ENCODE data around the gene C1QTNF2.

Gene C1QTNF2

DNA sequence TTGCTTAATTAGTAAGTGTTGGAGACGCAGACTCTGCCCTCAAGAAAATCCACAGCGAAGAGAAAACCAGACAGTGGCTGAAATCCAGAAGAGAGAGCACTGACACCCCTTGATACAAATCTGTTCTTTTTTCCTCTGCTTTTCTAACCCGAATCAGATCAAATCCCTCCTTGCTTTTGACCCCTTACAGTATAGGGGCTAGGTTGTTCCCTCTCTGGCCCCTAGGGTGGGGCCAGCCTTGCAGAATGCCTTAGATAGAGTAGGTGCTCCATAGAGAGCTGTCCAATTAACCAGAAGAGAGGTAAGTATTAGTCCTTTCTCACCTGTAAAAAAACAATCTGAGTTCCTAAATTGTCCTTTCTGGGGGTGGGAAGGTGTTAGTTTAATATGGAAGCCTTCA, 10.1 kb downstream of the C1QTNF2 start:
- no peaks in the 10 kb centered on the region for H3K27me3 ChIP-seq (replicated peaks; ENCODE audit: control insufficient read depth, insufficient read depth, low read length, poor library complexity, severe bottlenecking)
- H3K4me3 ChIP-seq (ENCODE audit: insufficient read depth, low read depth, low read length, poor library complexity, severe bottlenecking): no peak overlapping the region
- no peak overlapping the region for H3K27ac ChIP-seq (ENCODE audit: insufficient read depth, low read length, poor library complexity, severe bottlenecking)
- H3K4me1 ChIP-seq (ENCODE audit: control insufficient read depth, insufficient read depth, low read length, poor library complexity, severe bottlenecking): no peaks in the 10 kb centered on the region
- no peaks in the 10 kb centered on the region for H3K36me3 ChIP-seq (ENCODE audit: control insufficient read depth, insufficient read depth, low read length)
- no peak for DNase-seq
- H3K9me3 ChIP-seq (ENCODE audit: control insufficient read depth, low read length): no peaks in the 10 kb centered on the region

DNA sequence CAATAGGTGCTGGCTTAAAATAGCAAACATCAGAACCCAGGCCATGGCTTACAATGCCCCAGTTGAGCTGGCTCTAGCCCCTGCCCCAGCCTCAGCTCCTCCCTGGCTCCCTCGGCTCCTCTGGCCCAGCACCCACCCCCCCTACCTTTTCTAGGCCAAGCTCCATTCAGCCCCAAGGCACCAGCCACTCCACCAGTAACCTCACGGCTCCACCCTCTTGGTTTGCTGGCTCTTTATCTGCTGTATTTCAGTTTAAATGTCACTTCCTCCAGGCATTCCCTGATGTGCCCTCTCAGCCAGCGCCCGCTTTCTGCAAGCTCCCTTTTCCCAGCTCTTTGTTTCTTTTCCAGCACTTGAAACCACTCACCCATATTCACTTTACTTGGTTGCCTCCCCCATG, 10.6 kb downstream of the C1QTNF2 start:
- Histone ChIP-seq H3K9me3 (ENCODE audit: control insufficient read depth, low read length) (no peaks in the 10 kb centered on the region), H3K36me3 (ENCODE audit: control insufficient read depth, insufficient read depth, low read length) (no peaks in the 10 kb centered on the region), H3K4me3 (ENCODE audit: insufficient read depth, low read depth, low read length, poor library complexity, severe bottlenecking) (no peak overlapping the region), H3K27me3 (replicated peaks; ENCODE audit: control insufficient read depth, insufficient read depth, low read length, poor library complexity, severe bottlenecking) (no peaks in the 10 kb centered on the region), H3K4me1 (ENCODE audit: control insufficient read depth, insufficient read depth, low read length, poor library complexity, severe bottlenecking) (no peaks in the 10 kb centered on the region), H3K27ac (ENCODE audit: insufficient read depth, low read length, poor library complexity, severe bottlenecking) (no peak overlapping the region)
- no peak for DNase-seq

DNA sequence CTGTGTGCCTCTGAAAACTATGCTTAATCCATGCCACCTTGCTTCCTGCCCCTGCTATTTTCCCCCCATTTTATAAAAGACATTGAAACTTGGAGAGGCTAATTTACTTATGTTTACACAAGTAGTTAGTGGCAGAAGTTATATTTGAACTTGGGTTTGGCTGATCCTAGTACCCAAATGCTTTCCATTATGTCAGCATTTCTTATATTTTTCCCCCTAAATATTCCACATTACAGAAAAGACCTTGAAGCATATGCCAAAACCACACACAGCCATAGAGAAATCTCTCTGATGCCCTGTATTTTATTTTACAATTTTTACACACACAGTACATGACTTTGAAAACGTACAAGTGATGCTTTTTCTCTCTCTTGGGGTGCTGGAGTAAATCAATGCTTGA, 11.2 kb downstream of the C1QTNF2 start:
- Histone ChIP-seq H3K4me1 (ENCODE audit: control insufficient read depth, insufficient read depth, low read length, poor library complexity, severe bottlenecking) (no peaks in the 10 kb centered on the region), H3K4me3 (ENCODE audit: insufficient read depth, low read depth, low read length, poor library complexity, severe bottlenecking) (no peak overlapping the region), H3K27ac (ENCODE audit: insufficient read depth, low read length, poor library complexity, severe bottlenecking) (no peak overlapping the region), H3K9me3 (ENCODE audit: control insufficient read depth, low read length) (no peaks in the 10 kb centered on the region), H3K27me3 (replicated peaks; ENCODE audit: control insufficient read depth, insufficient read depth, low read length, poor library complexity, severe bottlenecking) (no peaks in the 10 kb centered on the region), H3K36me3 (ENCODE audit: control insufficient read depth, insufficient read depth, low read length) (no peaks in the 10 kb centered on the region)
- DNase-seq: no peak

DNA sequence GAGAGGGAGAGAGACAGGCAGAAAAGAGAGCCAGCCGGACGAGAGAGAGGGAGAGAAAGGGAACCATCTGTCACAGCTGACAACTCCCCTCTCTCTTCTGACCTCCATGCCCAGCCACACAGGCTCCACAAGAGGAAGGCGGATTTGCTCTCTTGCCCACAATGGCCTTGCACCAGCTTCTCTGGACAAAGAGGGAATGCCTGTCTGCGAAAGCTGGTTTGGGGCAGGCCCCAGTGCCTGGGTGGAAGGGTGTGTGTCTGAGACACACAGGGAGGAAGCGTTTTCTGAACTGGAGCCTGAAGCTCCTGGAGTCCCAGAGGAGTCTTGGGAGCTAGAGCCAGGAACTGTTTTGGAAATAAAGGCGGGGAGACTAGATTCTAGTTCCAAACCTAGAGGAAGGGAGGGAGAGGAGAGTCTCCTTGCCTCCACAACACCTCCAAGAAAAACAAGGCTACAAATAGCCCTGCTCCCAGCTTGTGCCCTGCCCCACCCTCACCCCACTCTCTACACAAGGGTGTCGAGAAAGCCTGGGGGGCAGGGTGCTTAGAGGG, 12.5 kb downstream of the C1QTNF2 start:
- Histone ChIP-seq H3K27me3 (replicated peaks; ENCODE audit: control insufficient read depth, insufficient read depth, low read length, poor library complexity, severe bottlenecking) (no peaks in the 10 kb centered on the region), H3K4me3 (ENCODE audit: insufficient read depth, low read depth, low read length, poor library complexity, severe bottlenecking) (no peak overlapping the region), H3K36me3 (ENCODE audit: control insufficient read depth, insufficient read depth, low read length) (no peaks in the 10 kb centered on the region), H3K4me1 (ENCODE audit: control insufficient read depth, insufficient read depth, low read length, poor library complexity, severe bottlenecking) (no peaks in the 10 kb centered on the region), H3K9me3 (ENCODE audit: control insufficient read depth, low read length) (no peaks in the 10 kb centered on the region), H3K27ac (ENCODE audit: insufficient read depth, low read length, poor library complexity, severe bottlenecking) (no peak overlapping the region)
- no peak for DNase-seq

DNA sequence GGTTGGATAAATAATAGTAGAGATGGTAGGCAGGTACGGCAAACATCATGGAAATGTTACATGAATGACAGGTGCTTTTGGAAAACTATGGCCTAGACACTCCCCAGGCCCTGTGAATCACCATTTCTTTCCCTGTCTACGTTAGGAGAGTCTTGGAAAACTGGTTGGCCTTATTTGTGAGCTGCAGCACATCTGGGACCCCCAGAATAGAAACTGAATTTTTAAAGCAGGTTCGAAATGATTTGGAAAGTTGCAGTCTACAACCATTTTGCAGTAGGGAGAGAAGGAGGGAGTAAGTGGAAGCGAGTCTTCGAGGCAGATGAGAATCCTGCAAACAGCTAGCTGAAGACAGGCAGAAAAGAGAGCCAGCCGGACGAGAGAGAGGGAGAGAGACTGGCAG, 13.0 kb downstream of the C1QTNF2 start:
- no peaks in the 10 kb centered on the region for H3K36me3 ChIP-seq (ENCODE audit: control insufficient read depth, insufficient read depth, low read length)
- DNase-seq: no peak
- no peaks in the 10 kb centered on the region for H3K27me3 ChIP-seq (replicated peaks; ENCODE audit: control insufficient read depth, insufficient read depth, low read length, poor library complexity, severe bottlenecking)
- H3K4me3 ChIP-seq (ENCODE audit: insufficient read depth, low read depth, low read length, poor library complexity, severe bottlenecking): no peak overlapping the region
- H3K27ac ChIP-seq (ENCODE audit: insufficient read depth, low read length, poor library complexity, severe bottlenecking): no peak overlapping the region
- H3K9me3 ChIP-seq (ENCODE audit: control insufficient read depth, low read length): no peaks in the 10 kb centered on the region
- no peaks in the 10 kb centered on the region for H3K4me1 ChIP-seq (ENCODE audit: control insufficient read depth, insufficient read depth, low read length, poor library complexity, severe bottlenecking)

DNA sequence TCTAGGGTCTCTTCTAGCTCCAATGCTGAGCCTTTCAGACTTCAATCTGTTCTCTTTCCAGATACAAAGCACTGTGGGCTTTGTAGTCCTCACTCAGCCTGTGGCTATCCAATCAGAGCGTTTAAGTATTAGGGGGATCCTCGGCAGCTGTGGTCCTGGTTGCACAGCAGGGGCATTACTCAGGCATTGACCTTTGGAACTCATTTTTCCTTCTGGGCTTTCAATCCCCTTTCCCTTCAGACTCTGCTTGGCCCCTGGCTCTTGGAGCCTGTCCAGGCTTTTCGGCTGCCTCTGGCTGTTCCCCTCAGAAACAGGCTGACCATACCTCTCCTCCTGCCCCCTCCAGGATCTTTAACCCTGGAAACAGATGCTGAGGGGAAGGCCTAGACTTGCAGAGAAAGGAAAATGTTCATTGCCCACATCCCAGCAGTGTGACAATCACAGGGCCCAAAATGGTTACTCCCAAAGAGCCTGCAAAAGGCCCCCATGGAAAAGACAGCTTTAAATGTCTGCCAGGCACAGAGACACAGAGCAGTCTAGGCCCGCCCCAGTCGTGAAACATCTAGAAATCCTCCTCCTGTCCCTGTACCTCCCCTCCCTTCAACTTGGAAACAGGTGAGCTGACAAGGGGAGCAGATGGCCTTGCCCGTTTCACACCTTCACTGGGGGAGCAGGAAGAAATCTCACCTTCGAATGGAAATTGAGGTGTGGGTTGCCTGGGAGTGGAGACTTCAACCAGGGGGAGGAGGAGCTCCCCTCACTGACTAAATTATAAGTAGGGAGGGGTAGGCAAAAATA, 13.7 kb downstream of the C1QTNF2 start:
- H3K4me1 ChIP-seq (ENCODE audit: control insufficient read depth, insufficient read depth, low read length, poor library complexity, severe bottlenecking): no peaks in the 10 kb centered on the region
- DNase-seq: no peak
- no peaks in the 10 kb centered on the region for H3K9me3 ChIP-seq (ENCODE audit: control insufficient read depth, low read length)
- no peak overlapping the region for H3K27ac ChIP-seq (ENCODE audit: insufficient read depth, low read length, poor library complexity, severe bottlenecking)
- H3K4me3 ChIP-seq (ENCODE audit: insufficient read depth, low read depth, low read length, poor library complexity, severe bottlenecking): no peak overlapping the region
- no peaks in the 10 kb centered on the region for H3K36me3 ChIP-seq (ENCODE audit: control insufficient read depth, insufficient read depth, low read length)
- H3K27me3 ChIP-seq (replicated peaks; ENCODE audit: control insufficient read depth, insufficient read depth, low read length, poor library complexity, severe bottlenecking): no peaks in the 10 kb centered on the region

DNA sequence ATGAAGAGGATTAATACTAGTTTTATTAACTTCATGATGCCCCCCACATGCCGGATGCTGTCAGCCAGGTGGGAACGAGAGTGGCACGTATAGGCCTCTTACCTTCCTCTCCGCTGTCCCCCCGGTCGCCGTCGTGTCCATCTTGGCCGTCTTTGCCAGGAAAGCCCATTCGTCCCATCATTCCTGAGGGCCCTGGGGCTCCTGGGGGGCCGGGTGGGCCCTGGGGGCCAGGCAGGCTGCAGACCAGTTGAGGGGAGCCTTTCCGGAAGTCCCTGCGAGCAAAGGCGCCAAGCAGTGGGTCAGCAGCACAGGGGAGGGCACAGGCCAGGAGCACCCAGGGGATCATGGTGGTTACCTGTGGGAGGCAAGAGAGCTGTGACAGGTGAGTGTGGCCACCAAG, 15.8 kb downstream of the C1QTNF2 start:
- no peaks in the 10 kb centered on the region for H3K4me1 ChIP-seq (ENCODE audit: control insufficient read depth, insufficient read depth, low read length, poor library complexity, severe bottlenecking)
- H3K4me3 ChIP-seq (ENCODE audit: insufficient read depth, low read depth, low read length, poor library complexity, severe bottlenecking): no peak overlapping the region
- H3K27me3 ChIP-seq (replicated peaks; ENCODE audit: control insufficient read depth, insufficient read depth, low read length, poor library complexity, severe bottlenecking): no peaks in the 10 kb centered on the region
- H3K9me3 ChIP-seq (ENCODE audit: control insufficient read depth, low read length): no peaks in the 10 kb centered on the region
- no peaks in the 10 kb centered on the region for H3K36me3 ChIP-seq (ENCODE audit: control insufficient read depth, insufficient read depth, low read length)
- no peak for DNase-seq
- H3K27ac ChIP-seq (ENCODE audit: insufficient read depth, low read length, poor library complexity, severe bottlenecking): no peak overlapping the region

DNA sequence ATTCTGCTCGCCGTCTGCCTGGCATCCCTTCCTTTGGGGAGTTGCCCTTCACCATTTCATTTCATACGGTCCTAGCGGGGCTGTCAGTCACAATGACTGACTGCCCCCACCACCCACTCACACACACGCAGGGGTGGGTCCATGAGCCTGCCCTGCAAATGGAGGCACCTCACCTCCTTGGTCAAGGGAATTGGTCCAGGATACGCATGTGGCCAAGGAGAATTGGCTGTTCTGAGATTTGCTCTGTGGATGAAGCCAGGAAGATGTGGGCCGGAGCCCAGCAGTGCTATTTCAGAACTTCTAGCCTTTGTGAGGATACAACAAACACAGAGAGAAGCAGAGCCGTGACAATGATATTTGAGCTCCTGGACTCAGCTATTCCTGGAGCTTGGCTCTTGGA, 17.0 kb downstream of the C1QTNF2 start:
- Histone ChIP-seq H3K27me3 (replicated peaks; ENCODE audit: control insufficient read depth, insufficient read depth, low read length, poor library complexity, severe bottlenecking) (no peaks in the 10 kb centered on the region), H3K9me3 (ENCODE audit: control insufficient read depth, low read length) (no peaks in the 10 kb centered on the region), H3K4me3 (ENCODE audit: insufficient read depth, low read depth, low read length, poor library complexity, severe bottlenecking) (no peak overlapping the region), H3K4me1 (ENCODE audit: control insufficient read depth, insufficient read depth, low read length, poor library complexity, severe bottlenecking) (no peaks in the 10 kb centered on the region), H3K27ac (ENCODE audit: insufficient read depth, low read length, poor library complexity, severe bottlenecking) (no peak overlapping the region), H3K36me3 (ENCODE audit: control insufficient read depth, insufficient read depth, low read length) (no peaks in the 10 kb centered on the region)
- DNase-seq: no peak

DNA sequence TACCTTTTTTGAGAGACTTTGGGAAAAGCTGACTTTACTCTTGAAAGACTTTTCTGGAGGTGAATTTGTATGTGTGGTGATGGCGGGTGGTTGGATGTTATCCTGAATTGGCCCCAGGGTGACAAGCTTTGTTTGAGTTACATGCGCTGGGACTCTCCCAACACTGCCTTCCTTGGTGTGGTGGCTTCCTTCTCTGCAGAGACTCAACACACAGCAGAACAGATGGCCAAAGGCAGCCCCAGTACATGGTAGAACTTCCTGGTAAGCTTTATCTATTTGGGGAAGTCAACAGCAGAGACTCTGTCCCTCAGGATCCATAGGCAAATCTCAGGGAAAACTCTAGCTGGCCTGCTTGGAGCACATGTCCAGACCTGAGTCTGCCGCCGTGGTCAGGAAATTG, 18.1 kb downstream of the C1QTNF2 start:
- Histone ChIP-seq H3K4me3 (ENCODE audit: insufficient read depth, low read depth, low read length, poor library complexity, severe bottlenecking) (no peak overlapping the region), H3K4me1 (ENCODE audit: control insufficient read depth, insufficient read depth, low read length, poor library complexity, severe bottlenecking) (no peaks in the 10 kb centered on the region), H3K36me3 (ENCODE audit: control insufficient read depth, insufficient read depth, low read length) (no peaks in the 10 kb centered on the region), H3K27me3 (replicated peaks; ENCODE audit: control insufficient read depth, insufficient read depth, low read length, poor library complexity, severe bottlenecking) (no peaks in the 10 kb centered on the region), H3K9me3 (ENCODE audit: control insufficient read depth, low read length) (no peaks in the 10 kb centered on the region), H3K27ac (ENCODE audit: insufficient read depth, low read length, poor library complexity, severe bottlenecking) (no peak overlapping the region)
- DNase-seq: no peak

DNA sequence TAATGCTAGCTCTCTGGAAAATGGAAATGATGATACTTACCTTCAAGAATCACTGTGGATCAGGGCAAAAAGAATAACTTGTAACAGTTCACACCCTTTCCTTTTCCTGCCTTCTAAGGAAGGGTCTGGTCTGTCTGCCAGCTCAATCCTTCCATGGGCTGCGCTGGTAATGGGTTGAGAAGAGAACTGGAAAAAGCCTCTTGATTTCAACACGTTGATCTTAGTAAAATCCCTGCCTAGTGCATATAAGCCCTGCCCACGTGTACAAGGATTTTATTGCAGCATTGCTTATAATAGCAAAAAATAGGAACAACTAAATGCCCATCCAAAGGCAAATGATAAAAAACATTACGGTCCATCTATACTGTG, 20.5 kb downstream of the C1QTNF2 start:
- no peak overlapping the region for H3K4me3 ChIP-seq (ENCODE audit: insufficient read depth, low read depth, low read length, poor library complexity, severe bottlenecking)
- no peak for DNase-seq
- H3K9me3 ChIP-seq (ENCODE audit: control insufficient read depth, low read length): no peaks in the 10 kb centered on the region
- no peaks in the 10 kb centered on the region for H3K36me3 ChIP-seq (ENCODE audit: control insufficient read depth, insufficient read depth, low read length)
- H3K27me3 ChIP-seq (replicated peaks; ENCODE audit: control insufficient read depth, insufficient read depth, low read length, poor library complexity, severe bottlenecking): no peaks in the 10 kb centered on the region
- no peaks in the 10 kb centered on the region for H3K4me1 ChIP-seq (ENCODE audit: control insufficient read depth, insufficient read depth, low read length, poor library complexity, severe bottlenecking)
- no peak overlapping the region for H3K27ac ChIP-seq (ENCODE audit: insufficient read depth, low read length, poor library complexity, severe bottlenecking)

Measured in effector memory CD4-positive, alpha-beta T cell (primary cell).